HG03520 (cell line): Measurements from ENCODE around the gene UBE2I.
"Not testable (repeated sequence)": the region's sequence is repeated elsewhere in the genome, so short reads cannot be mapped to it uniquely, and the experiment has no call there.

Experiments used
- ATAC-seq: cut with Tn5 transposase; IDR thresholded peaks from one replicate; pipeline ENCODE4 v1.9.1; 2021; ENCODE audit warnings: mild to moderate bottlenecking, moderate library complexity; ENCODE audit not compliant: unreplicated experiment

The UBE2I gene

DNA sequence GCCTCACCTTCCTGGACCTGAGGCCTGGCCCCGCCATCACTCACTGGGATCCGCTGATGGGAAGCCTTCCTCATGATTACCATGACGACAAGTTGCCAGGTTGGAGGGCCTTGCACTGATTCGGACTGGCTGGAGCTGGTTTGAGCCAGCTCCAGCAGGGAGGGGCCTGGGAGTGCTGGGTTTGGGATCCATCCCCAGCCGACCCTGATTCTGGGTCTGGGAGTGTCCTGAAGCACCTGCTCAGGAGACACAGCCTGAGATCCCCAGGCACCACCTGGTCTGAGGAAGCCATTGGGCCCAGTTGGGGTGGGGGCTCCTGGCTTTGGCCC is 18.1 kb downstream of the UBE2I start:
- no peak for ATAC-seq

DNA sequence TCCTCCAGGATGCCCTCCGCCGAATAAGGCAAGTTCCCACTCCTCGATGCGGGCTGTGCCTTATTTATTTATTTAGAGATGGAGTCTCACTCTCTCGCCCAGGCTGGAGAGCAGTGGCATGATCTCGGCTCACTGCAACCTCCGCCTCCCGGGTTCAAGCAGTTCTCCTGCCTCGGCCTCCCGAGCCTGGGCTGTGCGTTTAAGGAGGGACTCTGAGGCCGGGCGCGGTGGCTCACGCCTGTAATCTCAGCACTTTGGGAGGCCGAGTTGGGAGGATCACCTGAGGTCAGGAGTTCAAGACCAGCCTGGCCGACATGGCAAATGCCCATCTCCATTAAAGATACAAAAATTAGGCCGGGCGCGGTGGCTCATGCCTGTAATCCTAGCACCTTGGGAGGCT is 18.7 kb downstream of the UBE2I start:
- not testable (repeated sequence) for ATAC-seq

DNA sequence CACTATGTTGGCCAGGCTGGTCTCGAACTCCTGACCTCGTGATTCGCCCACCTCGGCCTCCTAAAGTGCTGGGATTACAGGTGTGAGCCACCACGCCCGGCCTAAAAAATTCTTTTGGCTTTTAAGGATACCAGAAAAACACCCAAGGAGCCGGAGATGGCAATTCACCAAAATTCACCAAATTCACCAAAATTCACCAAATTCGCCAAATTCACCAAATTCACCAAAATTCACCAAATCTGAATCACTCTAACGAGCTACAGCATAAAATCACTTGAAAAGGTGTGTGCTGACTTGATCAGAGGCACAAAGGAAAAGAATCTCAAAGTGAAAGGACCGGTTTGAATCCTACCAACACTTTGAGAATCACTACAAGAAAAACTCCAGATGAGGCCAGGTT is 19.5 kb downstream of the UBE2I start:
- not testable (repeated sequence) for ATAC-seq

DNA sequence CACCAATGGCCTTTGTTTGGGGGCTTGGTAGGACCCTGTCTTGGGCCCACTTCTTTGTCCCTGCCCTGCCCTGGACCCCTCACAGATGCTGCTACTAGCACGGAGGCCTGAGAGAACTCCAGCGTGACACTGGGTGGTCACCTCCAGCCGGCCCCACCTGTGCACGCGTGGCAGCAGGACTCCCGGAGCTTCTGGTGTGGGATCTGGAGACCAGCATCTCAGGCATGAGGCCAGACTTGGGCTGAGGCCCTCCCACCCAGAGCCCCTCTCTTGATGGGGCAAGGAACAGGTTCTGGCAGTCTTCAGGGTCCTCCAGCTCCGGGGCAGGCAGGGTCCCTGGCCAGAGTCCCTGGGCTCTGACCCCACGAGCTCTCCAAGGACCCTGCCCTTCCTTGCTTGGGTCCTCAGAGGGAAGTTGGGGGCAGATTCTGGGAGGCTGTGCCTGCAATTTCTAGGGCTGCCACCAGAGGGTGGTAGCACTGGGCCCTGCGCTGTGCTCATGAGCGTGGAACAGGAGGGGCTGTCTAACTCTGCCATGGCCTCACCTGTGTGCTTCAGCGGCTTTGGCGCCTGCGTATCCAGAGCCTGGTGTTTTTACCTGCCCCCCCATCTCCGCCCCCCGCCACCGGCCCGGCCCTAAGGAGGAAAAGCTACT is 21.0 kb downstream of the UBE2I start:
- no peak for ATAC-seq

DNA sequence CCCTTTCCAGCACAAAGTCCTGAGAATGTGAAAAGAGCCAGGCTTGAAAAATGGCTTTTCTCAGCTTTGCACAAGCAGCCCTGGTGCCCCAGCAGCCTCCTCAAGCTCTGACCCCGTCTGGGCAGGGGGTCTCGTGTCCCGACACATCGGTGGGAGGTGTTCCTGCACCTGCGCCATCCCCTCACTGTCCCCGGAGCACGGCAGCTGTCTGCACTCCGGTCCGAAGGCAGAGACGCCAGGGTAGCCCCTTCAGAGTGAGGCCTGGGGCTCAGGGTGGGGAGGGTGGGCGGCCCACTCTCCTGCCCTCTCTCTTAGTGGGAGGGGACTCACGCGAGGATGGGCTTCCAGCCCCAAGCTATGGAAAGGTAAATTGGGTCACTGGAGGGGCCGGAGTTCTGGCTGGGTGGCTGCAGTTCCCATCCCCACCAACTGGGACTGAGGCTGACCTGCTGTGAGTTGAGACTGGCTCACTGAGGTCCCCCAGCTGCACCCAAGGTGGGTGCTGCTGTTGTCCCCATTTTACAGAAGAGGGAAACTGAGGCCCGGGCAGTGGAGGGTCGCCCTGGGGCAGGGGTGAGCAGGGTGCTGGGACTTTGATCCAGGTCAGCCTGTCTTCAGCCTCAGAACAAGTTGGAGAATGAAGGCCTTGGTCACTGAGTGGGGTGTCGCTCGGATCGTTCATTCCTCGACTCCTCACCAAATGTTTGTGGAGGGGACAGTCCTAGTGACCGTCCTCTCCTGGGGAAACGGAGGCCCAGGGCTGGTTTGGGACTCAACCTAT is 21.7 kb downstream of the UBE2I start:
- ATAC-seq, result no peak

DNA sequence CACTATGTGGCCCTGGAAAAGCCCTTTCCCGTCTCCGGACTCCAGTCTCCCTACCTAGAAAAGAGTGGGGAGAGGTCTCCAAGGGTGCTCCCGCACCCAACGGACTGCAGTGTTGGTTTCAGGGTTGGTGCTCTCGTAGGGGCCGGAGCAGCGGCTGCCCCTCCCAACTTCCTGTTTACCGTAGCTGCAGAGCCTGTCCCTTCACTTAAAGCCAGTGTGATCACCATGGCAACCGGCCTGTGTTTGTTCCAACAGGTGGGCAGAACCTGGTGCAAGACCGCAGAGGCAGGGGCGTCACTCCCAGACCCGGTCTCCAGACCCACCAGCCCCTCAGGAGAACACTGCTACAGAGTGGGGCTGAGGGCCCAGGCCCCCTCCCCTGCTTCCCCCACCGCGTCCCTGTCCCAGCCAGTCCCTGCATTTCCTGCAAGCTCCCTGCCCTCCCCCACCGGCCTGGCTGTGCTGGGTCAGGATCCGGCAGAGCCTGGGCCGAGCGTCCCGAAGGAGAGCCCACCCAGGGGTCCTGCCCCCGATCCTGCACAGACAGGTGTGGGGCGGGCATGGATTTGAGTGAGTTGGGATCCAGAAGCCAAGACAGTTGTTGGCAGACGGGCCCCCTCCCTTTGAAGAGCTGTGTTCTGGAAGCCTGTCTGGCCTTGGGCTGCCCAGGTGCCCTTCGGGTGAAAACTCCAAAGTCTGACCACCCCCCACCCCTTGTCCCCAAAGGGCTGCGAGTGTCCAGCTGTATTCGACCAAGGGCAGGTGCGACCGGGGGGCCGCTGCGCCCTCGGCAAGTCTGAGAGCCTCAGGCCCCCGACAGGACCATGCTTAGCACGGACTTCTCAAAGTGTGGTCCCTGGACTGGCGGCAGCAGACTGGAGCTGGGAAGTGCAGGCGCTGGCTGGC is 22.5 kb downstream of the UBE2I start:
- ATAC-seq, result peak; percentile 47

DNA sequence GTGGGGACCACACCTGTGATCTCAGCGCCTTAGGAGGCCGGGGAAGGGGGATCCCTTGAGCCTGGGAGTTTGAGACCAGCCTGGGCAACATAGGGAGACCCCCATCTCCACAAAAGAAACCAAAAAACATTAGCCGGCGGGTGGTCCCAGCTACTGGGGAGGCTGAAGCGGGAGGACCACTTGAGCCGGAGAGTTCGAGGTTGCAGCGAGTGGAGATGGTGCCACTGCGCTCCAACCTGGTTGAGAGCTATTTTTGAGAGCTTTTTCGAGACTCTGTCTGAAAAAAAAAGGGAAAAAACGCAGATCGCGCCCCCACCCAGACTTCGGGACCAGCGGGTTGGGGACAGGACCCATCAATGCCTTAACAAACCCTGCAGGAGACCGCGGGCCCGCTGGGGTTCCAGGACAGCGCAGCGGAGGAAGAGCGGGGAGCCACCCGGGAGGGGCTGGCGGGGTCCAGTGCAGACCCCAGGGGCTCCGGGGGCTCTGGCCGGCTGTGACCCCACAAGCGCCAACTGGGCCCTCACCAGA is 23.2 kb downstream of the UBE2I start:
- ATAC-seq, result no peak

DNA sequence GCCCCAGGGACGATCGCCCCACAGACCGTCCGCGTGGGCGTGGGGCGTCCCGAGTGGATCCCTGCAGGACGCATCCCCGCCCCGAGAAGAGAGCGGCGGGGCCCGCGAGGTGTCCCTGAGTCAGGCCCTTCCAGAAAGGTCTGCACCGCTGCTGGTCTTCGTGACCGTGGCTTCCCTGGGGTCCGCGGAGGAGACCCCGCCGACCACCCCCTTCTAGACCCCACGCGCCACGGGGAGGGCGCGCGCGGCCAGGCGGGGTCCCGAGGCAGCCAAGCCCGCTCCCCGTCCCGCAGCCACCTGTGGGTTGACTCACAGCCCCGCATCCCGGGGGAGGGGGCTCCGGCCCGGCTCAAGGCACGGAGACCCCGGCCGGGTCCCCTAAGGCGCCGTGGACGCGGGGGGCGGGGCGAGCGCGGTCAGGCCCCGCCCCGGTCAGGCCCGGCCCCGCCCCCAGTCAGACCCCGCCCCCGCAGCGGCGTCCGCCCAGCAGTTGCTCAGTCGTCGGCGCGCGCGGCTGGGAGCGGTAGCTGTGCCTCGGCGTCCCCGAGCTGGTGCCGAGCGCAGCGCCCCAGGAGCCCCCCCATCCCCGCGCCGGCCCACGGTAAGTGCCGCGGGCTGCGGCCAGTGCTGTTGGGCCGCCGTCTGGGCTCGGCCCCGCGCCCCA is 23.8 kb downstream of the UBE2I start, which contains the start of gene BAIAP3:
Gene BAIAP3, plus strand, starts transcription at position 497 of the 664 bp plus-strand sequence. CDS start 4,905 bp downstream, outside the sequence.
- ATAC-seq, result no peak

DNA sequence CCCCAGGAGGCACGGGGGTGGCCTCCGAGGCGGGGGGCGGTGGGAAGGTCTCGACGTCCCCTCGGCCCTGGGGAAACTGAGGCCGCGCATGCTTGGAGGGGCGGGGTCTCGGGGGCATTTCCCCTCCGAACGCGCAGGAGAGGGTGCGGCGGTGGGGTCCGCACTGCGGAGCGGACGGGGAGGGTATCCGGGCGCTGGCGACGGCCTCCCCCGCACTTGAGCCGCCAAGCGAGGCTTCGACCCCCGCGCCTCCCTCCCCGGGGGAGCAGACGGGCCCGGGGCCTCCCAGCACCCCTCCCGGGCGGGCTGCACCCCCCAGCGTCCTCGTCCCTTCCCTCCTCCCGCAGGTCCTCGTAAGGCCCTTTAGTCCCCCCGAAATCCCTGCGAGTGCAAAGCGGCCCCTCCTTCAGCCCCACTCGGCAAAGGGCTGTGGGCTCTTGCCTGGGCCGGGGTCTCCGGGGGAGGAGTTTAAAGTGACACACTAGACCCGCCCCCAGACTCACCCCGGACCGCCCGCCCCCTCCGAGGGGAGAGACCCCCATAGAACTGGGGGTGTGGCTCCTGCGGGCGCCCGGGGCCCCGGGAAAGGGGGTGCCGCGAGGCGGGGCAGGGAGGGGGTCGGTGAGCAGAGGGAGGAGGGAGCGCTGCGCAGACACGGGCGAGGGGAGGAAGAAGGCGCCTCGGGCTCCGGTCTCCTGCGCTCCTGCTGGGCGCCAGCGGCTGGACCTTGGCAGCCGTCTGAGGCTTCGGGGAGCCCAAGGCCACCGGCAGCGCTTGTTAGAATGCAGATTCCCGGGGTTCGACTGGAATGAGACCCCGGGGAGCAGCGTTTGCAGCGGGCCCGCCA is 24.6 kb downstream of the UBE2I start:
- ATAC-seq, result no peak

DNA sequence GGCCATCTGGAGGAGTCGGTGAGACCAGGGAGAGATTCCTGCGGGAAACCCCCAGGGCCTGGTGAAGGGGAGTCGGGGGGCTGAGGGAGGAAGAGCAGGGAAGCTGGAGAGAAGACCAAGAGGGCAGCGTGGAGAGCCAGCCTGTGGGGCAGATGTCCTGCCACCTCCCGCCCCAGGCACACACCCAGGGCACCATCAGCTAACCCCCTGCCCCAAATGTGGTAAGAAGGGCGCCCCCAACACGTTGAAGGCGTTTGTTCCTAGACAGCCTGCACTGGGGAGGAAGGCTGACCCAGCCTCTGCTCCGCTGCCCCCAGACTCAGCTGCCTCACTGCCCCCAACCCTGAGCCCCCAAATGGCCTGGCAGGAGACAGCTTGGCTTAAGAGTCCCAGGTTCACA is 25.3 kb downstream of the UBE2I start:
- no peak for ATAC-seq

DNA sequence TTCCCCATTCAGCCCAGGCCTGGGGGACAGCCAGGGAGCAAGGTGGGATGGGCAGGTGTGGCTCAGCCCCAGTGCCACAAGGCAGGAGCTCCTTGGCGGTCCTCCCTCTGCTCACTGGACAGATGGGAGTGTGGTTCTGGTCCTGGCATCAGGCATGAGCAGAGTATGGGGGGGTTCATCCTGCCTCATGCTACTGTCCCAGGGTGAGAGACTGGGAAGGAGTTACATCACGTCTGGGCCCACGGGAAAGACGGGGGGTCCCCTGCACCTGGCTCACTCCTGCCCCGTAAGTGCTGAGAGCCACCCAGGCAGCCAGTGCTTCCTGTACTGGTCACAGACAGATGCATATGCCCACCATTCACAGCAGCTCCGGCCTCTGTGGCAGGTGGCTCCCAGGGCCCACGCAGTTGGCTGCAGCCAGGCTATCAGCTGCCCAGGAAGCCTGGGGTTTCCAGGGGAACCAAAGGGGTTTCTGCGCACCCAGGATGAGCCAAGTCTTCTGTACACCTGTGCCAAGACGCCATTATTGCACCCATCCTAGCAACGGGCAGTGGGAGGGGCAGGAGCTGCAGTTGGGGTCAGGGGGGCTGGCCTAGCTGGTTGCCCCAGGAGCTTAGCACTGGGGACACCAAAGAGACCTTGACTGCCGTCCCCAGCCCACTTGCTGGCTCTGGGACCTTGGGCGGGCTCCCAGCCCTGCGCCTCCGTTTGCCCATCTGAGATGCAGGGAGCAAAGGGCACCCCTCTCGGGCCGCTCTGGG is 26.0 kb downstream of the UBE2I start:
- ATAC-seq, result no peak

DNA sequence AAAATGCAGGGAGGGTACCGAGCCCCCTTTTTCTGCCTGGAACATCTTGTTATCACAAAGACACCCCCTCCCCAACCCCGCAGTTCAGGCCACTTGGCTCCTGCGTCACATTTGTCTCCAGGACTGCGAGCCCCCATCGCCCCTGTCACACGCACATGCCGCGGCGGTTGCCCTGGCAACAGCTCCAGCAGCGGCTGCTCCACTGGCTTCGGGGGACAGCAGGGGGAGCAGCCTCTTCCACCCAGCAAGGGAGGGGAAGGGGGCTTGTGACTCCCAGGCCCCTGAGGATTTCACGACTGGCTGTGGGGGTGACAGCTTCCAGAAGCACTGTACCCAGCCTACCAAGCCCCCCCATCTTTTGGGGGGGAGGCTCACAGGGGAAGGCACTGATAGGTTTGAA is 26.6 kb downstream of the UBE2I start:
- ATAC-seq, result no peak

DNA sequence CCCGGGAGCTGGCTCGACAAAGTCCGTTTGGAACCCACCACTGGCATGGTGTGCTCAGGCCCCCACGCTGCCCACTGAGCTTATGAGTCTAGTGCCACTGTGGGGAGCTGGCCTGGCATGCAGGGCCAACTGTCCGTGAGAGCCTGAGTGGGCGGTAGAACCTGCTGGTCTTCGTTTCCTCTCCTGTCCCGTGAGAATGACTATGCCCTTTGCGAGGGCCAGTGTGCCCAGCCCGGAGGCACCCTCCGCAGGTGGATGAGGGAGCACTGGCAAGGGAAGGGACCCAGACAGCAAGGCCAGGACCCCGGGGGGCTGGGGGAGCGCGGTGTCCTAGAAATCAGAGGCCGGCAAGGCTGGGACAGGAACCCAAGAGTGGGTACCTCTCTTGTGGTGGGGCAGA is 27.2 kb downstream of the UBE2I start:
- no peak for ATAC-seq

DNA sequence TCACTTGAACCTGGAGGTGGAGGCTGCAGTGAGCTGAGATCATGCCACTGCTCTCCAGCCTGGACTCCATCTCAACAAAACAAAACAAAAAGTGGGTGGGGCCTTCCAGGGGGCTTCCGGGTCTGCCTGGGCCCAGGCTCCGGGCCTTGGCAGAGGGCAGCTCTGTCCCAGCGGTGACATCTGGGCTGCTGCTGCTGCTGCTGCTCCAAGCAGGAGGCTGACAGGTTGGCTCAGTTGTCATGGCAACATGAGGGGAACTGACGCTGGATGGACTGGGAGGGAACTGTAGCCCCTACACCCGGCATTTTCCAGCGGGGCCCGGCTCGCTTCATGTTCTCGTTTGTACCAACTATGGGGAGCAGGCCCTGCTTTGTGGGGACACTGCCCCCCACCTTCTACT is 28.1 kb downstream of the UBE2I start:
- no peak for ATAC-seq

DNA sequence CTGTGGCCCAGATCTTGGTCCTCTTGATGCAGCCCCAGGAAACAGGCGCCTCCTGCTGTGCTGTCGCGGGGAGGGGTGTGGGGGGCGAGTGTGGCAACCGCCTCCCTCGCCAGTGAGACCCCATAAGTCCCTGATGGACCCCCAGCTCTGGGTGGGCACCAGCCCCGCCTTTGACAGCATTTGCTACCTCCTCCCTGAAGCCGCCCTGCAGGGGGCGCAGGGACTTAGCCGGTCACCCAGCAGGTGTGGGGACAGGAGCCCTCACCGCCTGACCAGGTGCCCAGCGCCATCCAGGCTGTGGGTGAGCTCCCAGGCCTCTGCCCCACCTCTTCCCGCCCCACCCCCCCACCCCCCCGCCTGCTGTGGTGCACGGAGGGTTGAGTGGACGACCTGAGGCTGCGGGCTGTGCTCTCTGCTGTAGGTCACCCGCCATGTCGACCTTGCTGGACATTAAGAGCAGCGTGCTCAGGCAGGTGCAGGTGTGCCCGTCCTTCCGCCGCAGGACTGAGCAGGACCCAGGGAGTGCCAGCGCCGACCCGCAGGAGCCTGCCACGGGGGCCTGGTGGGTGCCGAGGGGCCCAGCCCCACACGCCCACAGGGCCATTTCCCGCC is 28.8 kb downstream of the UBE2I start:
- no peak for ATAC-seq

DNA sequence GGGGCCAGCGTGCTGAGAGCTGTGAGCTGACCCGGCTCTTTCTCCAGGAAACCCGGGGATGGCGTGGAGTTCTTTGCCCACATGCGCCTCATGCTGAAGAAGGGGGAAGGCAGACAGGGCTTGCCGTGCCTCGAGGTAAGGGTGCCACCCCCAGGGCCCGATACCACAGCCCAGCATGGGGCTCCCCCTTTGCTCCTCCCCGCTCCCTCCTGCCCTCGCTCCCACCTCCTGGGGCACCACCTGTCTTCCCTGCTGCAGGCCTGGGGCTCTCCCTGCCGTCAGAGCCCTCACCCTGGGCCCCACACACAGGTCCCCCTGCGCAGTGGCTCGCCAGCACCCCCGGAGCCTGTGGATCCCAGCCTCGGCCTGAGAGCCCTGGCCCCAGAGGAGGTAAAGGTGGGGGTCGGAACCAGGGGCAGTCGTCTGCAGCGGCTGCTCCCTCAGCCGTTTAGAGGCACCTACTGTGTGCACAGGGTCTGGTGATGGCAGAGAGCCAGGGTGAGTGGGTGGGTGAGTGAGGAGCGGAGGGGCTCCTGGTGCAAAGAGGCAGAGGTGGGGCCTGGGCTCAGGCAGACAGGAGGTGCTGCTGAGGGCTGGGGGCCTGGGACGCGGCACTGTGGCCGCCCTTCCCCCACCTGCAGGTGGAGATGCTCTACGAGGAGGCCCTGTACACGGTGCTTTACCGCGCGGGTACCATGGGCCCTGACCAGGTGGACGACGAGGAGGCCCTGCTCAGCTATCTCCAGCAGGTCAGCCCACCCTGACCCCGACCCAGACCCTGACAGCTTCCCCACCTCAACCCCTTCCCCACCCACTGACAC is 29.6 kb downstream of the UBE2I start:
- no peak for ATAC-seq

DNA sequence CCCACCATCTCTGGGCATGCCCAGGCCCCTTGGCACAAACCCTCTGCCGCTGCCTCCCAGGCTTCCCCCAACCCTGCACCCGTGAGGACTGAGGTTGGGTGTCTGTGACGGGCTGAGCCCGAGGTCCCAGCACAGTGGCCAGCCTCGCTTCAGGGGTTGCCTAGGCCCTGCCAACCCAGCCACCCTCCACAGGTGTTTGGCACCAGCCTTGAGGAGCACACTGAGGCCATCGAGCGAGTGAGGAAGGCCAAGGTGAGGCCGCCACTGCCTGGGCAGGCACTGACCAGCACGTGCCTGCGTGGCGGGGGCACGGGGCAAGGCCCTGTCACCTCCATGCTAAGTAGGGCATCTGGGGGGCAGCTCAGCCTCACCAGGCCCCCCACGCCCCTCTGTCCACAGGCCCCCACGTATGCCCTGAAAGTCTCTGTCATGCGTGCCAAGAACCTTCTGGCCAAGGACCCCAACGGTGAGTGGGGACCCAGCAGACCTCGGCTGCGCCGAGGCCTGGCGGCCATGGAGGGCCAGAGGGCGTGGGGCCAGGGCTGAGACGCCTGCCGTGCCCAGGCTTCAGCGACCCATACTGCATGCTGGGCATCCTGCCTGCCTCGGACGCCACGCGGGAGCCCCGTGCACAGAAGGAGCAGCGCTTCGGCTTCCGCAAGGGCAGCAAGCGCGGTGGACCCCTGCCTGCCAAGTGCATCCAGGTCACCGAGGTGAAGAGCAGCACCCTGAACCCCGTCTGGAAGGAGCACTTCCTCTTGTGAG is 31.5 kb downstream of the UBE2I start:
- no peak for ATAC-seq
